ACHN (cell line): ENCODE data around the gene CDC42BPA.

ENCODE experiments used
- DNase-seq: peaks from one replicate; pipeline ENCODE4 v3.0.0-alpha.2; 2015
- in situ Hi-C: cut with HindIII; loops from 2 replicates; pipeline ENCODE4 v1.10.0; 2017; ENCODE audit warnings: low sequenced_read_pairs, low pct_ligation_motif_present, low pct_unique_long_range_greater_than_20kb

The CDC42BPA gene

GRCh38 chr1:226994586-226995364 lies 323.5 kb downstream of the CDC42BPA start:
- DNase-seq, result no peak
- in situ Hi-C loops, result no loop called here

GRCh38 chr1:226993814-226994585 lies 324.3 kb downstream of the CDC42BPA start:
- DNase-seq, result no peak
- in situ Hi-C loops, result no loop called here

GRCh38 chr1:226991920-226992319 lies 326.4 kb downstream of the CDC42BPA start:
- in situ Hi-C loops, result no loop called here
- no peak for DNase-seq

- no peak for DNase-seq
- in situ Hi-C loops, result no loop called here
Observed at GRCh38 chr1:226990133-226990716, 328.1 kb downstream of the CDC42BPA start.

- in situ Hi-C loops, result no loop called here
- no peak for DNase-seq
Observed at GRCh38 chr1:226989085-226989920, 329.0 kb downstream of the CDC42BPA start.

GRCh38 chr1:226988334-226988666 lies 330.0 kb downstream of the CDC42BPA start:
- no peak for DNase-seq
- in situ Hi-C loops, result no loop called here

- in situ Hi-C loops, result no loop called here
- no peak for DNase-seq
Observed at GRCh38 chr1:226987623-226988333, 330.5 kb downstream of the CDC42BPA start.

GRCh38 chr1:226987179-226987536 lies 331.1 kb downstream of the CDC42BPA start:
- DNase-seq, result no peak
- in situ Hi-C loops, result no loop called here

GRCh38 chr1:226986496-226987178 lies 331.7 kb downstream of the CDC42BPA start:
- no peak for DNase-seq
- in situ Hi-C loops, result no loop called here

GRCh38 chr1:226985839-226986463 lies 332.3 kb downstream of the CDC42BPA start:
- in situ Hi-C loops, result no loop called here
- no peak for DNase-seq

GRCh38 chr1:226985239-226985838 lies 333.0 kb downstream of the CDC42BPA start:
- in situ Hi-C loops, result no loop called here
- DNase-seq, result no peak

- in situ Hi-C loops, result no loop called here
- no peak for DNase-seq
Observed at GRCh38 chr1:226984521-226985238, 333.6 kb downstream of the CDC42BPA start.

GRCh38 chr1:226983992-226984364 lies 334.3 kb downstream of the CDC42BPA start:
- in situ Hi-C loops, result no loop called here

GRCh38 chr1:226983247-226983991 lies 334.9 kb downstream of the CDC42BPA start:
- in situ Hi-C loops, result no loop called here

More at GRCh38 chr1:226983992-226984364, 334.3 kb downstream of the CDC42BPA start:
- DNase-seq, result no peak

GRCh38 chr1:226982451-226983177 lies 335.7 kb downstream of the CDC42BPA start:
- in situ Hi-C loops, result no loop called here
- DNase-seq, result no peak

More at GRCh38 chr1:226983247-226983991, 334.9 kb downstream of the CDC42BPA start:
- no peak for DNase-seq
